Measurements from ENCODE around the gene TEX22.

GRCh38 chr14:105365101-105365500 lies 33.2 kb upstream of the TEX22 start:
- TF ChIP-seq POLR2A (IDR thresholded peaks at IDR 0.05; ENCODE audit: low read depth): no peak
- no peak for TF ChIP-seq CTCF (IDR thresholded peaks at IDR 0.05)
- TF ChIP-seq EP300 (IDR thresholded peaks at IDR 0.05): no peak

Measured in esophagus muscularis mucosa (tissue), 4 donors.